ENCODE measurements around the gene OTUB2.

Gene OTUB2

GRCh38 chr14:94058128-94058673 is 32.1 kb downstream of the OTUB2 start:
- Histone ChIP-seq H3K79me2 (ENCODE audit: low read length) (peaks cover 37% of the 10 kb centered on the region), H3K9ac (ENCODE audit: low read length) (no peak overlapping the region), H3K4me3 (ENCODE audit: low read length) (no peak overlapping the region), H3K27me3 (ENCODE audit: low read depth, low read length) (no peaks in the 10 kb centered on the region), H3K4me1 (ENCODE audit: low read length) (no peaks in the 10 kb centered on the region), H4K20me1 (ENCODE audit: insufficient read depth, low read length) (peaks cover 32% of the 10 kb centered on the region), H3K9me3 (ENCODE audit: insufficient read depth, low read length) (no peaks in the 10 kb centered on the region), H3K4me2 (ENCODE audit: low read length) (no peak overlapping the region), H3K27ac (ENCODE audit: low read length) (no peak overlapping the region), H3K36me3 (replicated peaks; ENCODE audit: low read depth, low read length) (peaks cover 81% of the 10 kb centered on the region), H2AFZ (ENCODE audit: low read depth, low read length) (no peak overlapping the region)
- TF ChIP-seq EZH2phosphoT487 (IDR thresholded peaks at IDR 0.05; ENCODE audit: low read depth) (no peak), CTCF (IDR thresholded peaks at IDR 0.05; ENCODE audit: low read depth, low read length) (no peak)

- H3K9me3 ChIP-seq (ENCODE audit: insufficient read depth, low read length) = no peaks in the 10 kb centered on the region
- H3K27ac ChIP-seq (ENCODE audit: low read length) = no peak overlapping the region
- no peak overlapping the region for H2AFZ ChIP-seq (ENCODE audit: low read depth, low read length)
- TF ChIP-seq CTCF (IDR thresholded peaks at IDR 0.05; ENCODE audit: low read depth, low read length) (no peak), EZH2phosphoT487 (IDR thresholded peaks at IDR 0.05; ENCODE audit: low read depth) (no peak)
- no peak overlapping the region for H3K4me2 ChIP-seq (ENCODE audit: low read length)
- H3K9ac ChIP-seq (ENCODE audit: low read length) = no peak overlapping the region
- peaks cover 84% of the 10 kb centered on the region for H3K36me3 ChIP-seq (replicated peaks; ENCODE audit: low read depth, low read length)
- peaks cover 42% of the 10 kb centered on the region for H3K79me2 ChIP-seq (ENCODE audit: low read length)
- no peak overlapping the region for H3K4me3 ChIP-seq (ENCODE audit: low read length)
- H3K27me3 ChIP-seq (ENCODE audit: low read depth, low read length) = no peaks in the 10 kb centered on the region
- no peaks in the 10 kb centered on the region for H3K4me1 ChIP-seq (ENCODE audit: low read length)
- H4K20me1 ChIP-seq (ENCODE audit: insufficient read depth, low read length) = peaks cover 37% of the 10 kb centered on the region
Measured at GRCh38 chr14:94058674-94059138, 32.6 kb downstream of the OTUB2 start.

- Histone ChIP-seq H3K36me3 (replicated peaks; ENCODE audit: low read depth, low read length) (peaks cover 75% of the 10 kb centered on the region), H4K20me1 (ENCODE audit: insufficient read depth, low read length) (peaks cover 48% of the 10 kb centered on the region), H2AFZ (ENCODE audit: low read depth, low read length) (no peak overlapping the region), H3K9me3 (ENCODE audit: insufficient read depth, low read length) (no peaks in the 10 kb centered on the region), H3K27ac (ENCODE audit: low read length) (no peak overlapping the region), H3K4me3 (ENCODE audit: low read length) (no peak overlapping the region), H3K9ac (ENCODE audit: low read length) (no peak overlapping the region), H3K27me3 (ENCODE audit: low read depth, low read length) (no peaks in the 10 kb centered on the region), H3K79me2 (ENCODE audit: low read length) (peaks cover 55% of the 10 kb centered on the region), H3K4me2 (ENCODE audit: low read length) (no peak overlapping the region), H3K4me1 (ENCODE audit: low read length) (no peaks in the 10 kb centered on the region)
- TF ChIP-seq CTCF (IDR thresholded peaks at IDR 0.05; ENCODE audit: low read depth, low read length) (no peak), EZH2phosphoT487 (IDR thresholded peaks at IDR 0.05; ENCODE audit: low read depth) (no peak)
Measured at GRCh38 chr14:94059998-94060397, 33.9 kb downstream of the OTUB2 start.

- H2AFZ ChIP-seq (ENCODE audit: low read depth, low read length) = no peak overlapping the region
- no peak overlapping the region for H3K4me2 ChIP-seq (ENCODE audit: low read length)
- TF ChIP-seq CTCF (IDR thresholded peaks at IDR 0.05; ENCODE audit: low read depth, low read length) = no peak
- no peak for TF ChIP-seq EZH2phosphoT487 (IDR thresholded peaks at IDR 0.05; ENCODE audit: low read depth)
- no peak overlapping the region for H3K27ac ChIP-seq (ENCODE audit: low read length)
- no peak overlapping the region for H3K4me3 ChIP-seq (ENCODE audit: low read length)
- H3K27me3 ChIP-seq (ENCODE audit: low read depth, low read length) = no peaks in the 10 kb centered on the region
- no peaks in the 10 kb centered on the region for H3K4me1 ChIP-seq (ENCODE audit: low read length)
- H3K79me2 ChIP-seq (ENCODE audit: low read length) = peaks cover 79% of the 10 kb centered on the region
- no peaks in the 10 kb centered on the region for H3K9me3 ChIP-seq (ENCODE audit: insufficient read depth, low read length)
- H3K36me3 ChIP-seq (replicated peaks; ENCODE audit: low read depth, low read length) = peaks cover 57% of the 10 kb centered on the region
- no peak overlapping the region for H3K9ac ChIP-seq (ENCODE audit: low read length)
- H4K20me1 ChIP-seq (ENCODE audit: insufficient read depth, low read length) = peaks cover 67% of the 10 kb centered on the region
Measured at GRCh38 chr14:94062344-94062940, 36.3 kb downstream of the OTUB2 start.
